Vagina (tissue), 2 donors: ENCODE results near the gene FRS3. TPM values are rescaled to one million over a fixed set of nuclear protein-coding genes. Genes with fewer than 3 reads are reported as not detected.
"Not testable (repeated sequence)": the region's sequence is repeated elsewhere in the genome, so short reads cannot be mapped to it uniquely, and the experiment has no call there.

Experiments
- DNase-seq, 2 donors: peaks; one replicate each; pipeline ENCODE4 v3.0.0-alpha.2; 2017; ENCODE audit errors: extremely low spot score in 2 of 2
- H3K27ac ChIP-seq: fragments of 200-600 bp; sonication (generic); one replicate; pipeline ENCODE4 v1.5.1; 2019
- H3K27me3 ChIP-seq: fragments of 200-600 bp; sonication (generic); one replicate; pipeline ENCODE4 v1.5.1; 2019
- H3K36me3 ChIP-seq, 2 donors: fragments of 200-600 bp; sonication (generic); one replicate each; pipeline ENCODE4 v1.5.1; 2017 to 2019
- H3K4me1 ChIP-seq: fragments of 200-600 bp; sonication (generic); one replicate; pipeline ENCODE4 v1.5.1; 2019
- H3K4me3 ChIP-seq, 2 donors: fragments of 200-600 bp; sonication (generic); 1 replicate in 1 of 2; 2 replicates in 1 of 2; pipeline ENCODE4 v1.5.1; 2016 to 2019
- H3K9me3 ChIP-seq: fragments of 200-600 bp; sonication (generic); one replicate; pipeline ENCODE4 v1.5.1; 2019
- POLR2A ChIP-seq, 2 donors: fragments of 450-650 bp; IDR thresholded peaks; one replicate each; pipeline ENCODE4 v1.6.1; 2017; ENCODE audit warnings: antibody characterized with exemption in 2 of 2, mild to moderate bottlenecking in 2 of 2, moderate library complexity in 2 of 2
- POLR2AphosphoS5 ChIP-seq, 2 donors: sonication (generic); formaldehyde crosslinking; IDR thresholded peaks; one replicate each; pipeline ENCODE4 v1.9.0; 2017; ENCODE audit warnings: antibody characterized with exemption in 2 of 2, mild to moderate bottlenecking in 2 of 2, low read depth in 1 of 2; ENCODE audit not compliant: insufficient read depth in 1 of 2
- intact Hi-C: fragments of 100-400 bp; cut with DNase I; formaldehyde crosslinking; loops from one replicate; pipeline ENCODE4 v1.15.1; 2023
- total RNA-seq: library from RNA; depleted of rRNA; stranded (reverse); fragments of >200 nt; gene quantifications from one replicate; pipeline ENCODE4 v1.2.3, GENCODE V29; 2016
- TF ChIP-seq, protein P1 (sequence below), 3 experiments: fragments of 450-650 bp in 2 of 3; fragments of 200-600 bp in 1 of 3; sonication (generic) in 1 of 3; IDR thresholded peaks; one replicate each; pipeline ENCODE4 v1.5.1; 2017 to 2019; ENCODE audit warnings: antibody characterized with exemption in 3 of 3, mild to moderate bottlenecking in 2 of 3, moderate library complexity in 2 of 3

FRS3 gene
- total RNA-seq, 1 donor from 2014 or later = 4.4 TPM

DNA sequence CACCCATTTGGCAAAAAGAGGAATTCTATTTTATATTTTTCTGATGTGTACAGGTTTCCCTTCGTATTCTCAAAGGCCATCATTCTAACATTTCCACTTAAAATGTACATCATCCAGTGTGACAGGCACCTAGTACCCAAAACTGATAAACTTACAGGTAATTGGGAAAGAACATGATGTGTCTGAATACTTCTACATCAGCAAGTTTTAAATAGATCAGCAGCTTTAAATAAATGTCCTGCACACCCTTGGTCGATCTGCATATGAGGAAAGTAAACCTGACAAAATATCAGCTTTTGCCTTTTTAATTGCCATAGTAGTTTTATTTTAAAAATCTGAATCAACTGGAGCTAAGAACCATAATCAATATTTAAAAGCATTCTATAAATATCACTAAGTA lies 34.3 kb upstream of the FRS3 start:
- Histone ChIP-seq H3K27ac (no peak overlapping the region), H3K27me3 (no peaks in the 10 kb centered on the region), H3K9me3 (no peaks in the 10 kb centered on the region), H3K4me3 (no peak overlapping the region), H3K4me1 (no peaks in the 10 kb centered on the region), H3K36me3 (no peaks in the 10 kb centered on the region)
- no peak for DNase-seq
- TF ChIP-seq, protein P1, sequence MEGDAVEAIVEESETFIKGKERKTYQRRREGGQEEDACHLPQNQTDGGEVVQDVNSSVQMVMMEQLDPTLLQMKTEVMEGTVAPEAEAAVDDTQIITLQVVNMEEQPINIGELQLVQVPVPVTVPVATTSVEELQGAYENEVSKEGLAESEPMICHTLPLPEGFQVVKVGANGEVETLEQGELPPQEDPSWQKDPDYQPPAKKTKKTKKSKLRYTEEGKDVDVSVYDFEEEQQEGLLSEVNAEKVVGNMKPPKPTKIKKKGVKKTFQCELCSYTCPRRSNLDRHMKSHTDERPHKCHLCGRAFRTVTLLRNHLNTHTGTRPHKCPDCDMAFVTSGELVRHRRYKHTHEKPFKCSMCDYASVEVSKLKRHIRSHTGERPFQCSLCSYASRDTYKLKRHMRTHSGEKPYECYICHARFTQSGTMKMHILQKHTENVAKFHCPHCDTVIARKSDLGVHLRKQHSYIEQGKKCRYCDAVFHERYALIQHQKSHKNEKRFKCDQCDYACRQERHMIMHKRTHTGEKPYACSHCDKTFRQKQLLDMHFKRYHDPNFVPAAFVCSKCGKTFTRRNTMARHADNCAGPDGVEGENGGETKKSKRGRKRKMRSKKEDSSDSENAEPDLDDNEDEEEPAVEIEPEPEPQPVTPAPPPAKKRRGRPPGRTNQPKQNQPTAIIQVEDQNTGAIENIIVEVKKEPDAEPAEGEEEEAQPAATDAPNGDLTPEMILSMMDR (IDR thresholded peaks at IDR 0.05) = no peak
- TF ChIP-seq POLR2A (IDR thresholded peaks at IDR 0.05) (no peak), POLR2AphosphoS5 (IDR thresholded peaks at IDR 0.05; ENCODE audit: insufficient read depth in 1 of 2, low read depth in 1 of 2) (no peak)
- intact Hi-C loops = no loop called here

DNA sequence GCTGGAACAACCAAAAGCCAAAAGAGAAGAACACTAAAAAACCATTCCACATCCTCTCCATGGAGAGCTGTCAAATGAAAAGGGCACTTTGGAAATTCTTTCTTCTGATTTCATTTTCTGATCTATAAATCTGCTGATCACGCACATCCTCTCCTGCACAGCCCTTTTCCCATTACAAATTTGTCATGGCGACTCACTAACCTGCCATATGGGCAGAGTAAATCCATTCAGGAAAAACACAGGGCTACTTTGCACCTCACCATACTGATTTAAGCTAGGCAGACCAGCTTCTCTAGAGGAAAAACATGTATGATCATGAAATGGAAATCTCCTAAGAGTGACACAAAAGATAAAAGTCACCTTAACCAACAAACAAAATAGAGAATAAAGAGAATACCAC lies 33.8 kb upstream of the FRS3 start:
- H3K27me3 ChIP-seq = no peaks in the 10 kb centered on the region
- H3K36me3 ChIP-seq = no peaks in the 10 kb centered on the region
- no peaks in the 10 kb centered on the region for H3K9me3 ChIP-seq
- H3K4me3 ChIP-seq = no peak overlapping the region
- H3K4me1 ChIP-seq = no peaks in the 10 kb centered on the region
- TF ChIP-seq, protein P1 (IDR thresholded peaks at IDR 0.05) = no peak
- TF ChIP-seq POLR2A (IDR thresholded peaks at IDR 0.05) (no peak), POLR2AphosphoS5 (IDR thresholded peaks at IDR 0.05; ENCODE audit: insufficient read depth in 1 of 2, low read depth in 1 of 2) (no peak)
- no peak overlapping the region for H3K27ac ChIP-seq
- DNase-seq = no peak
- intact Hi-C loops = no loop called here

DNA sequence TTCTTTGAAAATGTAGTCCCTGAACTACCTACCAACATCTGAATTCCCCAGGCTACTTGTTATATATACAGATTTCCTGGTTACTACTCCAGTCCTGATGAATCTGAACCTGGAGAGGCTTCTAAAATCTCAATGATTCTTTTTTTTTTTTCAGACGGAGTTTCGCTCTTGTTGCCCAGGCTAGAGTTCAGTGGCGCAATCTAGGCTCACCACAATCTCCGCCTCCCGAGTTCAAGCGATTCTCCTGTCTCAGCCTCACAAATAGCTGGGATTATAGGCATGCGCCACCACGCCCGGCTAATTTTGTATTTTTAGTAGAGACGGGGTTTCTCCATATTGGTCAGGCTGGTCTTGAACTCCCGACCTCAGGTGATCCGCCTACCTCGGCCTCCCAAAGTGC lies 32.2 kb upstream of the FRS3 start:
- DNase-seq, intact Hi-C loops, H3K4me1 ChIP-seq, H3K4me3 ChIP-seq, H3K27me3 ChIP-seq, H3K9me3 ChIP-seq, H3K27ac ChIP-seq, H3K36me3 ChIP-seq: not testable (repeated sequence)

DNA sequence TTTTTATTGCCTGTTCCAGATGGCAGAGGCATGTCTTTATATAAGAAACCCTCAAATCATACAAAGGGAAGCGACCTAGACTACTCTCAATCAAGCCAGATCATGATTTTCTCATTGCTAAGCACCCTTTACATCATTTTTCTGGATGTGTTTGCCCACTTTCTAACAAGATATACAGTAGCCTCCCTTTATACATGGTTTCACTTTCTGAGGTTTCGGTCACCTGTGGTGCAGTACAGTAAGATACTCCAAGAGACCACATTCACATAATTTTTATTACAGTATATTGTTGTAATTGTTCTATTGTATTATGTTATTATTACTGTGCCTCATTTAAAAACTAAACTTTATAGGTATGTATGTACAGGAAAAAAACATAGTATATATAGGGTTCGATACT lies 31.4 kb upstream of the FRS3 start:
- H3K4me3 ChIP-seq = no peak overlapping the region
- H3K36me3 ChIP-seq = no peaks in the 10 kb centered on the region
- H3K4me1 ChIP-seq = no peaks in the 10 kb centered on the region
- H3K27me3 ChIP-seq = no peaks in the 10 kb centered on the region
- no peaks in the 10 kb centered on the region for H3K9me3 ChIP-seq
- intact Hi-C loops = no loop called here
- TF ChIP-seq POLR2AphosphoS5 (IDR thresholded peaks at IDR 0.05; ENCODE audit: insufficient read depth in 1 of 2, low read depth in 1 of 2) (no peak), POLR2A (IDR thresholded peaks at IDR 0.05) (no peak)
- TF ChIP-seq, protein P1 (IDR thresholded peaks at IDR 0.05) = no peak
- no peak overlapping the region for H3K27ac ChIP-seq
- no peak for DNase-seq

DNA sequence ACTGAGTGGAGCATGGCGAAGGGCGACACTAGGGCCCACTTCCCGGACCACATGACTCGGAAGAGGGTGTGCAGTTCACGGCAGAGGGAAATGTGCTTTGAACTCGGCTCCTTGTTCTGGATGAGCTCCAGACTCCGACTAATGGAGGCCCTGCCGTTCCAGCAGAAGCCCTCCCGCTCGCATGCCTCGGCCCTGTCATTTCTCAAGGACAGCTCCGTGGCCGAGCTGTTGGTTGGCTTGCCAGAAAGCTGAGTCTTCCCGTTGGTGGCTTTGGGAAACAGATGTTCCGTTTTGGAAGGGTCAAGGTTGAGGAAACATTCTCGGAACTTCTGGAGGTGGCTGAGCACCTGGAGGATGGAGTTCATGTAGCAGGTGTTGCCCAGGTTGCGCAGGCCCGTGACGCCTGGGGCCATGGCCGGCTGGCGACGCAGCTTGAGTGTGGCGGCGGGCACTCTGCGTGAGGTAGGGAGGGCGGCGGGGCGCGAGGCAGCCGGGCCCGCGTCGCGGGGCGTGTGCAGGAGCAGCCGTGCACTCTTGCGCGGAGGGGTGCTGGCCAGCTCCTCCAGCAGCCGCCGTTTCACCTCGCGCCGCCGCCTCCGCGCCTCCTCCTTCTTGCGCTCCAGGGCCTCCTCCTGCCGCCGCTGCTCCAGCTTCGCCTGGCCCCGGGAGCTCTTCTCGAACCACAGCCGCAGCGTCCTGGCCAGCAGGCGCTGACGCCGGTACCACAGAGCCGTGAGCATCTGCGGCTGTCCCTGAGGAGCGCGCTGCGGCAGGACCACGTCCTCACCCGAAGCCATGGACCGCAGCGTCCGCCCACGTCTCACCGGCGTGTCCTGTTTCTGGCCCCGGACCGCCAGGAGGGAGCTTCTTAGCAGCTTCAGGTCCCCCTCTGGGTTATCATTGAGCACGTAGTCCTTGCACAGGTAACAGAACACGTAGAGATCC lies 26.4 kb upstream of the FRS3 start:
- Histone ChIP-seq H3K36me3 (peaks cover 0 to 7% of the 10 kb centered on the region in 2 donors), H3K4me3 (no peak overlapping the region), H3K27me3 (no peaks in the 10 kb centered on the region), H3K4me1 (no peaks in the 10 kb centered on the region), H3K9me3 (no peaks in the 10 kb centered on the region), H3K27ac (no peak overlapping the region)
- TF ChIP-seq POLR2AphosphoS5 (IDR thresholded peaks at IDR 0.05; ENCODE audit: insufficient read depth in 1 of 2, low read depth in 1 of 2) (no peak), POLR2A (IDR thresholded peaks at IDR 0.05) (no peak)
- TF ChIP-seq, protein P1 (IDR thresholded peaks at IDR 0.05) = no peak
- intact Hi-C loops = no loop called here
- DNase-seq = no peak
